HK-2 (cell line): ENCODE data around the gene CAMSAP2.
A peak's percentile ranks its signal among the peaks of the same experiment; 100 is the strongest.
"Not testable (repeated sequence)": the region's sequence is repeated elsewhere in the genome, so short reads cannot be mapped to it uniquely, and the experiment has no call there.

Experiments used
- DNase-seq: peaks from one replicate; pipeline ENCODE4 v3.0.0-alpha.2; 2018; ENCODE audit not compliant: unreplicated experiment

Gene CAMSAP2

GRCh38 chr1:200784576-200784975 is 45.9 kb downstream of the CAMSAP2 start:
- no peak for DNase-seq

- no peak for DNase-seq
Observed at GRCh38 chr1:200786788-200787187, 48.1 kb downstream of the CAMSAP2 start.

- DNase-seq: no peak
Observed at GRCh38 chr1:200787896-200788387, 49.2 kb downstream of the CAMSAP2 start.

GRCh38 chr1:200791012-200791411 is 52.3 kb downstream of the CAMSAP2 start:
- DNase-seq: not testable (repeated sequence)

- no peak for DNase-seq
Observed at GRCh38 chr1:200793677-200794076, 55.0 kb downstream of the CAMSAP2 start.

GRCh38 chr1:200794506-200795065 is 55.9 kb downstream of the CAMSAP2 start:
- no peak for DNase-seq

GRCh38 chr1:200795156-200795555 is 56.5 kb downstream of the CAMSAP2 start:
- DNase-seq: no peak

- DNase-seq: no peak
Observed at GRCh38 chr1:200802042-200802441, 63.3 kb downstream of the CAMSAP2 start.

GRCh38 chr1:200802865-200803512 is 64.3 kb downstream of the CAMSAP2 start:
- peak; percentile 75 for DNase-seq

- DNase-seq: no peak
Observed at GRCh38 chr1:200805719-200806118, 67.0 kb downstream of the CAMSAP2 start.

- no peak for DNase-seq
Observed at GRCh38 chr1:200808846-200809245, 70.2 kb downstream of the CAMSAP2 start.

GRCh38 chr1:200811704-200812103 is 73.0 kb downstream of the CAMSAP2 start:
- no peak for DNase-seq

GRCh38 chr1:200816624-200817224 is 78.0 kb downstream of the CAMSAP2 start:
- DNase-seq: not testable (repeated sequence)

GRCh38 chr1:200818248-200818647 is 79.6 kb downstream of the CAMSAP2 start:
- no peak for DNase-seq

- no peak for DNase-seq
Observed at GRCh38 chr1:200819726-200820125, 81.0 kb downstream of the CAMSAP2 start.

GRCh38 chr1:200831091-200831490 is 92.4 kb downstream of the CAMSAP2 start:
- DNase-seq: no peak

GRCh38 chr1:200834383-200834782 is 95.7 kb downstream of the CAMSAP2 start:
- DNase-seq: no peak

- DNase-seq: no peak
Observed at GRCh38 chr1:200836213-200836612, 97.5 kb downstream of the CAMSAP2 start.

- DNase-seq: no peak
Observed at GRCh38 chr1:200837931-200838571, 99.4 kb downstream of the CAMSAP2 start.

GRCh38 chr1:200838676-200839445 is 100.2 kb downstream of the CAMSAP2 start:
- no peak for DNase-seq

- no peak for DNase-seq
Observed at GRCh38 chr1:200845360-200845759, 106.7 kb downstream of the CAMSAP2 start.

GRCh38 chr1:200846398-200846797 is 107.7 kb downstream of the CAMSAP2 start:
- no peak for DNase-seq
